Hindlimb muscle (tissue), 1 donor: ENCODE measurements around the gene GRB2. TPM values are rescaled to one million over a fixed set of nuclear protein-coding genes. Genes with fewer than 3 reads are reported as not detected.
"Not testable (repeated sequence)": the region's sequence is repeated elsewhere in the genome, so short reads cannot be mapped to it uniquely, and the experiment has no call there.

Source experiments
- DNase-seq: peaks from one replicate; pipeline ENCODE4 v3.0.0-alpha.2; 2013
- polyA plus RNA-seq: library from polyadenylated mRNA; unstranded; fragments of 120-200 nt; gene quantifications from one replicate; pipeline ENCODE4 v1.2.1, GENCODE V29; 2013; ENCODE audit not compliant: insufficient read length

The GRB2 gene
- polyA plus RNA-seq, 1 donor = 161 TPM

DNA sequence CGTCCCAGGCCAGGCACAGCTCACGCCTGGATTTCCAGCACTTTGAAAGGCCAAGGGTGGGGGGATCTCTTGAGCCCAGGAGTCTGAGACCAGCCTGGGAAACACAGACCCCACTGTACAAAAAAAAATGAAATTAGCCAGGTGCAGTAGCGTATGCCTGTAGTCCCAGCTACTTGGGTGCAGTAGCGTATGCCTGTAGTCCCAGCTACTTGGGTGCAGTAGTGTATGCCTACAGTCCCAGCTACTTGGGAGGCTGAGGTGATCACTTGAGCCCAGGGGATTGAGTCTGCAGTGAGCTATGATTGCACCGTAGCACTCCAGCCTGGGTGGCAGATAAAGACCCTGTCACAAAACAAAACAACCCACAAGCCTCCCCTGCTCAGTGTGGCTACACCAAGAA lies 89.2 kb downstream of the GRB2 start:
- DNase-seq = no peak

DNA sequence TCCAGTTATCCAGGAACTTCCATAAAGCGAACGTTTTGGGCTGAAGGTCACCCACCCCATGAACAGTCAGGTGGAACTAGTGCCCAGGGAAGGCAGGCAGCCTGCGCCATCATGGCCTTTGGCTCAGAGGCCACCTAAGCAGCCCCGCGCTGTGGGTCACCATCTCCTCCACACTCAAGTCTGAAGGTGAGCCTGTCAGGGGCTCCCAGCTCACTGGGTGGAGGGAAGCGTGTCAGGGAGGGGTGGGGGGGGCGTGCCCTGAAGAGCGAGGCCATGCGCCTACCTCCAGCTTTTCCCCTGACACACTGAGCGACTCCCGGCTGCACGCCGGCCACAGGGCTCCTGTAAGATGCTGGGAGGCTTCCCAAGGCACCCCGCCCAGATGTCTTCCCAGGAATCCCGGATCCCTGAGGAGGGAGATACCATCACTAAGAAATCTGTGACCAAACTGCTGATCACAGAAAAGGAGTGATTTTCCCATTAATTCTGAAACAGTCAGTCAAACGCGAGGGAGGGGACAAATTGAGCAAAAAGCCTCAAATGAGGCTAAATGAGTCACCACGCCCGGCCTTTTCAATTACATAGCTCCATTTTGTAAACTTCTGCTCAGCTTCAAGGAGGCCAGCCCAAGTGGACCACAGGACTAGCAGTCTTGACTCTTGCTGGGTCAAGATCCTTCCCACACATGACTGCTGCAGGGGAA lies 89.8 kb downstream of the GRB2 start:
- DNase-seq = no peak

DNA sequence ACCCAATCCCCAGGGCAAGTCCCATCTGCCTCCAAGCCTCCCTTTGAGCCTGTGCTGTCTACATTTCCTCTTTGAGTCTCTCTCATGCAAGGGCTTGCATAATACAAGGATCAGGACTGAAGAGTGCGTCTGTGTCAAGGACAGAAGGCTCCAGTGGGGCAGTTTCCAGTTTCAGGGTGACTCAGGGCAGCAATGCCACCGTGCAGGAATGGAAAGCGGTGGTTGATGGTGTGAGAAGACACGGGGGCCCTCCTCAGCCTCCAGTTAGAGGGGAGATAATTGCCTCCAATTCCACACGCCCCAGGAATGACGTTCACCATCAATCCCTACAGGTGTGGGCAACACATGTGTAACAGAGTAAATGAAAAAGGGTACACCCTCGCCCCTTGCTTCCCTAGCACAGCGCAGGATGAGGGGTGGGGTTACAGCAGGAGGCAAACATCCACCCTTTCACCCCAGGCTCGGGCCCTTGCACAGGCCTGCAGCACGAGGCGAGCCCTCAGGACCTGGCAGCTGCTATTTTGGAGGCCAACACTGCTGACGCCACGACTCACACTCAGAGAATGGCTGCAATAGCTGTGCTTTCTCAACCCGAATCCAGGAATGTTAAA lies 91.4 kb downstream of the GRB2 start:
- DNase-seq = no peak

DNA sequence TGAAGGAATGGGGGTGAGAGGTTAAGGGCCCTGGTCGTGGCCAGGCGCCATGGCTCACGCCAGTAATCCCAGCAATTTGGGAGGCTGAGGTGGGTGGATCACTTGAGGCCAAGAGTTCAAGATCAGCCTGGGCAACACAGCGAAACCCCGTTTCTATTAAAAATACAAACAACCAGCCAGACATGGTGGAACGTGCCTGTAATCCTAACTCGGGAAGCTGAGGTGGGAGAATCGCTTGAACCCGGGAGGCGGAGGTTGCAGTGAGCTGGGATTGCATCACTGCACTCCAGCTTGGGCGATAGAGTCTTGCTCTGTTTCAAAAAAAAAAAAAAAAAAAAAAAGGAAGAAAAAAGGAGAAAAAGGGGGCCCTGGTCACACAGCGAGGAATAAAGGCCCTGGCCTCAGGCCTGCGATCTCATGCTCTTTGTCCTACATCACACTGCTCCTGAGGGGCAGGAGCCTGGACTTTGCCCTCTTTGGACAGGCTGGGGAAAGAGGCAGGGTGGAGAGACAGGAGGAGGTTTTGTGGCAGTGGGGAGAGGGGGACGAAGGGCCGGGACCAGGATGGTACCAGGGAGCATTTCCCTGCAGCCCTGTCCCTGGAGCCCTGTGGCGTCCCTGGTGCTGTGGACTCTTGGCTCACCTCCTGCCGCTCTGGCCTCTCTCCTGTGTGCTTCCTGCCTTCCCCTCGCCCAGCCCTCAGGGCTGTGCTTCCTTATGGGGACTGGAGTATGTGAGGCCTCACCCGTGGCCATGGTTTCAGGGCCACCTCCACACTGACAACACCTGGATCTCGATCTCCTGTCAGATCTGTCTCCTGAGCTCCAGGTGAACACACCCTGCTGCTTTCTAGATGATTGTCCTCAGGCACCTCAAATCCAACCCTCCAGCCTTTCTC lies 96.5 kb downstream of the GRB2 start:
- DNase-seq = no peak

DNA sequence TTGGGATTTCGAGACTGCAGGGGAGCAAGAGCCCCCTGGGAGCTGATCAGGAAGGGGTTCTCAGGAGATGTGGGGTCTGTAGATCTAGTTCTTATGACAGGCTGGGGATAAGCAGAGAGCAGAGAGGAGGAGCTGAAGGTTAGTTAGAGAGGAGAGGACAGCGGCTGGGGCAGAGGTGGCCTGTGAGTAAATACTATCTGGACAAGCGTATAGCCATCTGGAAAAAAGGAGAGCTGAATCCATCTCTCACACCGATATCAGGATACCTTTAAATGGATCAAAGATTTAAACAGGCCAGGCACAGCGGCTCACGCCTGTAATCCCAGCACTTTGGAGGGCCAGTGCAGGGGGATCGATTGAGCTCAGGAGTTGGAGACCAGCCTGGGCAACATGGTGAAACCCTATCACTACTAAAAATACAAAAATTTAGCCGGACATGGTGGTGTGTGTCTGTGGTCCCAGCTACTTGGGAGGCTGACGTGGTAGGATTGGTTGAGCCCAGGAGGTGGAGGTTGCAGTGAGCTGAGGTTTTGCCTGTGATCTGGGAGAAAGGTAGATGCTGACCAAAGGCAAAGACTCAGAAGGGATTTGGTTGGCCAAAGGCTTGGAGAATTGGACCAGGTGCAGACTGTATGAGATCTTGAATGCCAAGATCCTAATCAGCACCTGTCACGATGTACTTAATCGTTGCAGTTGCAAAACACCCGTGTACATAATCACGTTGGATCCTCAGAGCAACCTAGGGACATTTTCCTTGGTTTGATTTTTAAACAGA lies 97.3 kb downstream of the GRB2 start:
- DNase-seq = no peak

DNA sequence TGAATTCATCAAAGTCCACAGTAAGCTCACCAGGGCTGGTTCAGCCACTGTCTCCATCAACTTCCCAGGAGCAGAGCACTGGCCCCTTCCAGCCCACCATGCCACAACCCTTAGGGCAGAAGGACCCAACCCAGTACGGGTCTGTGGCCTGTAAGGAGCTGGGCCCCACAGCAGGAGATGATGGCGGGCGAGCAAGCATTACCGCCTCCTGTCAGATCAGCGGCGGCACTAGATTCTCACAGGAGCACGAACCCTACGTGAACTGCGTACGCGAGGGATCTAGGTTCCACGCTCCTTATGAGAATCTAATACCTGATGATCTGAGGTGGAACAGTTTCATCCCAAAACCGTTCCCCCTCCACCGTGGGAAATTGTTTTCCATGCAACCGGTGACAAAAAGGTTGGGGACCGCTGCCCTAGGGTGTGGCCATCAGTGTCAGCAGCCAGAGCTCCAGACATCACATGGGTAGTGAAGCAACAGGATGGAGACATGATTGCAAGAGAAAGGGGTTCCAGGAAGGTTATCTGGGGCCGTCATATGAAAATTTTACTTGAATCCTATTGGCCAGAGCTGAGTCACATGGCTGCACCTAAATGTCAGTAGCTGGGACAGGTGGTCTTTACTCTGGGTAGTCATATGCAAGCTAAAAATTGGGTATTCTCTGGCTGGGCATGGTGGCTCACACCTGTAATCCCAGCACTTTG lies 103.8 kb downstream of the GRB2 start:
- no peak for DNase-seq

DNA sequence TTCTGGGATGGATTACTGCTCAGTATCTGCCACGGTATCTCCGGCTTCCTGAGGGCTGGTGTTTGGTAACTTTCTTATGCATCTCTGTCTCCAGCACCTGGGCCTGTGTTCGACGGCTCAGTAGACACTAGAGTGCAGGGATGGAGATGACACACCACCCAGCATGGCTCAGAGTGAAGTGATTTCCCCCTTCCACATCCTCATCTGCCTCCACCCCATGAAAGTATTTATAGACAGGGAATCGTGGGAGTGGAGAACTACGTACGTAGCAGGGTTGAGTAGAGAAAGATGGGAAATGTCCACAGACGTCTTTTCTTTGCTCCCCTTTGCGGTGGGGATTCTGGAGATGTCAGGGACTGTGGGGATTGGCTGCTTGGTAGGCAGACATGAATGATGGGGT lies 104.4 kb downstream of the GRB2 start:
- DNase-seq = no peak

DNA sequence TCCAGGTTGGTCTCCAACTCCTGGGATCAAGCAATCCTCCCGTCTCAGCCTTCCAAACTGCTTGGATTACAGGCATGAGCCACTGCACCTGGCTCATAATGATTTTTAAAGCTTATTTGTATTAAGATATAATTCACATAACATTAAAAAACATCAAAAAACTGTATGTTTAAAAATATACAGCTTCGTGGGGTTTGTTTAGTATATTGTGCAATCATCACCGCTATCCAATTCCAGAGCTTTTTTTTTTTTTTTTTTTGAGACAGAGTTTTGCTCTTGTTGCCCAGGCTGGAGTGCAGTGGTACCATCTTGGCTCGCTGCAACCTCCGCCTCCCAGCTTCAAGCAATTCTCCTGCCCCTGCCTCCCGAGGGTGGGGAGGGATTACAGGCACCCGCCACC lies 105.2 kb downstream of the GRB2 start:
- DNase-seq = no peak

DNA sequence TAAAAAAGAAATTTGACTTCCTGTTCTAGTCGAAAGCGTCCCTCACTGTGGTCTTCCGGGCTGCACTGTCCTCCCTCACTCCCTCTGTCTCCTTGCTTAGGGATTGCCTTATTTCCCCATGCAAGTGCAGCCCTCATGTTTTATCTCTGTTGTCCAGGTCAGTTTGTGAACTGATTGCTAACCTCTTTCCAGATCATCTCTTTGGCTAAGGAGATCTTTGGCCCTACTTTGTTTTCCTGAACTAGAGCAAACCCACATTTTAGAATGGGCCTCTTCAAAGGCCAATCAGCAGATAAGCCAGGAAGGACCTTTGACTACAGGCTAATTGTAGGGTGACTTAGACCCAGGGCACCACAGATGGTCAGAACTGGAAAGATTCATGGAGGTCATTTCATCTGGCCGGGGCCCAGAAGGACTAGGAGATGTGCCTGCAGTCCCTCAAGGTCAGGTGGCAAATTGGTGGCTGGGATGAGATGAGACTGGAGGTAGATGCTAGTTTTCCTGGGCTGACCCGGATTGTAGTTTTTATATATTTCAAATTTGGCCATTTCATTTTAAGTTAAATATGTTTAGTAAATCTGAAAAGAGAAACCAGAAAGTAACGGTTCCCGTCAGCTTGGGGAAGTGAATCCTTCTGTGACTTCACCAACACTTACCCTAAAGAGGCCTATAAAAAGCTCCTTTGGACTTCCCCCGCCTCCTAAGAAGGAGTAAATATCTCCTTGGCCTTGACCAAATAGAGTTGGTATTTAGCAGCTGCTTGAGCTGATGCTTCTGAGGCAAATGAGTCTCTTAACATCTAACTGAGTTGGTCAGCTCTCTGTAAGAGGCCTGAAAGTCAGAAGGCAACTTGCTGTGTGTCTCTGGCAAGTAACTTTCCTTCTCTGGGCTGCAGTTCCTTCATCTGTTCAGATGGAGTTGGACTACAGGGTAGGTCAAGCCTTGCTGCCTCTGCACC lies 110.0 kb downstream of the GRB2 start:
- DNase-seq = no peak

DNA sequence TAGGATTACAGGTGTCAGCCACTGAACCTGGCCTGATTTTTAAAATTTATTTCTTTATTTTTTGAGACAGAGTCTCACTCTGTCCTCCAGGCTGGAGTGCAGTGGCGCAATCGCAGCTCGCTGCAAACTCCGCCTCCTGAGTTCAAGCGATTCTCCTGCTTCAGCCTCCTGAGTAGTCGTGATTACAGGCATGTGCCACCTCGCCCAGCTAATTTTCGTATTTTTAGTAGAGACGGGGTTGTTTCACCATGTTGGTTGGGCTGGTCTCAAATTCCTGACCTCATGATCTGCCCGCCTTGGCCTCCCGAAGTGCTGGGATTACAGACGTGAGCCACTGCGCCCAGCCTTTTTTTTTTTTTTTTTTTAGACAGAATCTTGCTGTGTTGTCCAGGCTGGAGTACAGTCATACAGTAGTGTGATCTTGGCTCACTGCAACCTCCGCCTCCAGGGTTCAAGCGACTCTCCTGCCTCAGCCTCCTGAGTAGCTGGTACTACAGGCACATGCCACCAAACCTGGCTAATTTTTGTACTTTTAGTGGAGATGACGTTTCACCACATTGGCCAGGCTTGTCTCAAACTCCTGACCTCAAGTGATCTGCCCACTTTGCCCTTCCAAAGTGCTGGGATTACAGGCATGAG lies 112.5 kb downstream of the GRB2 start:
- DNase-seq = not testable (repeated sequence)

DNA sequence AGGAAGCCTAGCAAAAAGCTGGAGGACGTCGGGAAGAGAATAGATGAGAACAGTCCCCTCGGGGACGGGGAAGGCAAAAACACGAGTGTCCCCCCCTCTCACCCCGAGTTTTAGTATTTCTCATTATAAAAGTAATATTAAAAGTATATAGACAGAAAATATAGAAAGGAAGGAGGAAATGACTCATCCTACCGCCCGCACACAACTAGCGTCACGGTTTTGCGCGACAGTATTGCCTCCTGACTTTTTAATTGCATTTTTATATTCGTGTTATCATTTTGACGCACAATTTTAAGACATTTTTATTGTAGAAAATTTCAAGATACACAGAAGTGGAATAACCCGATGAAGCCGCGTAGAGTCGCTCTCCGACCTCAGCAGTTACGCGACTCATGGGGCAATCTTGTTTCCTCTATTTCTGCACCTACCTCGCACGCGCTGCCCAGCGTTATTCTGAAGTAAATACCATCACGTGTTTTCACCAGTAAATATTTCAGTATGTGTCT lies 115.6 kb downstream of the GRB2 start:
- DNase-seq = no peak

DNA sequence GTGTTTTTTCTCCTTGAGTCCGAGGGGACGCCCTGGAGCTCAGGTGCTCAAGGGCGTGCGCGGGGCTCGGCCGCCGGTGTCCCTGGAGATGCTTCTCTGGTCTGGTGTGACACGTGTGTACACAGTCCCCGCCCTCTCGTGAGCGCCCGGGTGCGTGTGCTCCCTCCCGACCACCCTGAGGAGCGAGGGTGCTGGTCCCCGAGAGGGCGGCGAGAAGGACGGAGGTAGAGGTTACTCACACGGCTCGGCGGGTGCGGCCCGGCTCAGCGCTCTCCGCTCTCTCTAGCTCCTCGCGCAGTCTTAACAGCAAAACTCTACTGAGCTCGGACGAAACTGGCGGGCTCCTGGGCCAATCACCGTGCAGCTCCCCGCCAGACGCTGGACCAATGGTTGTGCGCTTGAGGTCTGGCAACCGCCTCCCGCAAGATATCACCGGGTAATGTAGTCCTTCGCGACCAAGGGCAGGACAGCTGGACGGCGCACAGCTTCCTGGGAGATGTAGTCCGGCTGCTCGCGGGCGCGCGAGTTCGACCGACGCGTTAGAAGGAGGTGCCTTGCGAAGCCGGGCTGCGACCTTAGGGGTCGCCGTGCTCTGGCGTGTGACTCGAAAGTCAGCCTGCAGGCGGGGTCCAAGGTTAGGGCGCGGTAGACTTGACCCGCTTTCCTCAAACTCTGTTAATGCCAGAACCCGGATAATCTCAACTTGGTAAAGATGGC lies 116.2 kb downstream of the GRB2 start, which contains the start of gene SLC25A19:
TSS of gene SLC25A19 (minus strand) at position 319 of the 717 bp plus-strand sequence. CDS start 2,669 bp downstream, outside the sequence.
- peak; percentile 98 for DNase-seq

DNA sequence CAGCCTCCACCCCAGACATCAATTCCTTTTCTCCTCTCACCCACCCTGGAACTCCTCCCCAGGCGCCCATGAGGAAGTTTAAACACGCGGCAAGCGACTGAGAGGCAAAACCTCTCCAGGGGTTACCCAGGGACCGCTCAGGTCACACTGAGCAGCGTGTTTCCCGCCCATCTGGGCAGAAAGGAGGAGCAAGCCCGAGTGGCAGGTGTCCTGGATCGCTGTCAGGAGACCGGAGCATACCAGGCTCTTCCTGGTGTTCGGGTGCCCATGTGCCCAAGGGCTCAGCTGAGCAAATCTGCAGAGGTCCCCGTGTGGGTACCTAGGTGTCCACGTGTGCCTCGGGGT lies 116.7 kb downstream of the GRB2 start:
- no peak for DNase-seq

DNA sequence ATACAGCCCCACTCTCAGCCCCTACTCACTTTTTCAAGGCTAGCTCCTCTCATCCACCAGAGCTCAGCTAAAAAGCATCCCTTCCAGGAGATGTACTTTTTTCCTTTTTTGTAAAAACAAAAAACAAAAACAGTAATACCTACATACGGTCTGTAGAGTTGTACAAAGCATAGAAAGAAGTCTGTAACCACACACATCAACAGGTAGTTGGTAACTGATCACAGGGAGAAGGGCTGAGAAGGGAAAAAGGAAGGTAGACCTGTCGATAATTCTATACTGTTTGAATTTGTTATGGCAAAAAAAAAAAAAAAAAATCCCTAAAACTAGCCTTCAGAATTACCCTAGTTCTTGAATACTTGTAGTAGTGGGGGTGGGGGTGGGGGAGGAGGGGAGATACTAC lies 117.1 kb downstream of the GRB2 start:
- no peak for DNase-seq

DNA sequence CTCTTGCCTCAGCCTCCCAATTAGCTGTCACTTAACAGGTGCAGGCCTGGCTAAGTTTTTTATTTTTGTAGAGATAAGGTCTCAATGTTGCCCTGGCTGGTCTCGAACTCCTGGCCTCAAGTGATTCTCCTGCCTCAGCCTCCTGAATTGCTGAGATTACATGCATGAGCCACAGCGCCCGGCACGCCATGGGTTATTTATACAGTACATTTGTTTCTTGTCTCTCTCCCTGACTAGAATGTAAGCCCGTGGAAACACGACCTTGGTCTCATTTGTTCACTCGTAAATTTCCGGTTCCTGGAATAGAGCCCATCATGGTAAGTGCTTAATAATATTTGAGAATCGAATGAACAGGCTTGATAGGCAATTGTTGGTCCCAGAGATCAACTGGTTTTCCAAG lies 118.3 kb downstream of the GRB2 start:
- DNase-seq = no peak

DNA sequence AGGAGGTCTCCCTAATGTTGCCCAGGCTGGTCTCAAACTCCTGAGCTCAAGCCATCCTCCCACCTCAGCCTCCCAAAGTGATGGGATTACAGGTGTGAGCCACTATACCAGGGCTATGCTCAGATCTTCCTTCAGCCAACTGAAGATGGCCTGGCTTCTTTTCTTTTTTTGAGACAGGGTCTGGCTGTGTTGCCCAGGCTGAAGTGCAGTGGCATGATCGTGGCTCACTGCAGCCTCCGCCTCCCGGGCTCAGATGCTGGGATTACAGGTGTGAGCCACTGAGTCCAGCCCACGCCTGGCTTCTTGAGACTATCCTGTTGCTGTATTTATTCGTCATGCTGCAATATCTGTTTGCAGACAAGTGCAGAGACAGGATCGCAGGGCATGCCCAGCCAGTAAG lies 120.4 kb downstream of the GRB2 start:
- DNase-seq = no peak

DNA sequence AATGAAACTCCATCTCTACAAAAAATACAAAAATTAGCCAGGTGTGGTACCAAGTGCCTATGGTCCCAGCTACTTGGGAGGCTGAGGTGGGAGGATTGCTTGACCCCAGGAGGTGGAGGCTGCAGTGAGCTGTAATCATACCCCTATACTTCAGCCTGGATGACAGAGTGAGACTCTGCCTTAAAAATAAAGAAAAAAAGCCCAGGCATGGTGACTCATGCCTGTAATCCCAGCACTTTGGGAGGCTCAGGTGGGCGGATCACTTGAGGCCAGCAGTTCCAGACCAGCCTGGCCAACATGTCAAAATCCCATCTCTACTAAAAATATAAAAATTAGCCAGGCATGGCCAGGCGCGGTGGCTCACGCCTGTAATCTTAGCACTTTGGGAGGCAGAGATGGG lies 125.3 kb downstream of the GRB2 start:
- DNase-seq = not testable (repeated sequence)

DNA sequence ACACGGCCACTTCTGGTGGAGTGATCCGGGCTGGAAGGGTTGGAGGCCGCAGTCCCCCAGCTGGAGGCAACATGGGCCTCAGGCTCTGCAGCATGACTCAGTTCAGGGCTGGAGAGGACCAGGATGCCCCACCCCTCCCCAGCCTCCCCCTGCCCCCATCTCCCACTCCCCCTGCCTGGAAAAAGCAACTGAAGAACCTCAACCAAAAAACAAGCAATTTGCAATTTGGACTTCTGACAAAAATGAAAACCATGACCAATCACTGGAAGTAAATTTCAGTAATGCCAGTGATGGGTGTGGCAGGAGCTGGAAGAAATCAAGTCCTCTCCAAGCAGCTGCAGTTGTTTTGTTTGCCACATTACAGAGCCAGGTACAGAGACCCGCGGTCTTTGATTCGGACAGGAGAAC lies 127.8 kb downstream of the GRB2 start:
- DNase-seq = no peak

DNA sequence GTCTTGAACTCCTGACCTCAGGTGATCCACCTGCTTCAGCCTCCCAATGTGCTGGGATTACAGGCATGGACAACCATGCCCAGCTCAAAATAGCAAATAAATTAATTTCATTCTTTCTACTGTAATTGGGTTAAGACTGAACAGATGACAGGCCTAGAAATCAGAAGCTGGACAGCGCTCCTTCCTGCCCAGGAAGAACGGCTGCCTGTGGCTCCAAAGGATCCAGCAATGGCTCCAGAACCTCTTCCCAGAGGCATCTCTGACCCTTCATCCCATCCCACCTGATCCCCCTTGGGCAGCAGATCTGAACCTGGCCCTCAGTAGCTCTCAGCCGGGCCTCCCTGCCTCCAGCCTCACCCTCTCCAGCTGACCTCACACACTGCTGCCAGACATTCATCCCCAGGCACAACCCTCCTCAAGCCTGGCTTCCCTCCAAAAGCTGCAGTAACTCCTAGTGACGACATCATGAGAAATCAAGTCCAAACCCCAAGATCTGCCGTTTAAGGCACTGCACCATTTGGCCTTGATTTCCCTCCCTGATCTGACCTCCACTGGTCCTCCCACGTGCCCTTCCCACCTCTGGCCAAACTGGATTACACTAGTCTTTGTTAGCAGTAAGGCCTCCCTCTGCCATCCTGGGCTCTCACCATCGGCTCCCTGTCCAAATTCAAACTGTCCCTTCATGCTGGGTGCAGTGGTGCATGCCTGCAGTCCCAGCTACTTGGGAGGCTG lies 131.3 kb downstream of the GRB2 start:
- no peak for DNase-seq
